ENCODE results near the gene MBD5.

GRCh38 chr2:148519013-148519412 lies 498.1 kb downstream of the MBD5 start:
- TF ChIP-seq CTCF (conservative IDR thresholded peaks at IDR 0.05) (no peak), ZFX (IDR thresholded peaks at IDR 0.05) (no peak)
